ENCODE data around the gene LAMC2. TPM values are rescaled to one million over a fixed set of nuclear protein-coding genes. Genes with fewer than 3 reads are reported as not detected.

The LAMC2 gene
- total and polyA plus RNA-seq, 2 experiments from 2014 or later, result 1.9 to 2.7 TPM

GRCh38 chr1:183293876-183294275 is 107.8 kb downstream of the LAMC2 start:
- no peaks in the 10 kb centered on the region for H3K36me3 ChIP-seq (ENCODE audit: low read depth)
- peaks cover 13% of the 10 kb centered on the region for H3K4me1 ChIP-seq (ENCODE audit: insufficient read depth)
- 97 to 100% methylated on average over 1 of the region's 1 CpG for WGBS, 2 experiments (ENCODE audit: low coverage in 1 of 2, low lambda C conversion rate in 2 of 2, missing lambda C conversion rate in 2 of 2)
- no peaks in the 10 kb centered on the region for H4K20me1 ChIP-seq (ENCODE audit: insufficient read depth)
- H3K9ac ChIP-seq, result no peak overlapping the region
- 0 out of 2 replicates have a peak, but pooled peaks cover 3% of the 10 kb centered on the region for H3F3A ChIP-seq (ENCODE audit: insufficient read depth)
- no peak overlapping the region for H3K27ac ChIP-seq
- no peak overlapping the region for H3K4me2 ChIP-seq (ENCODE audit: unreplicated experiment)
- no peak for TF ChIP-seq EZH2 (IDR thresholded peaks at IDR 0.05; ENCODE audit: insufficient read depth, poor library complexity, severe bottlenecking)
- H3K4me3 ChIP-seq, result no peak overlapping the region
- no peaks in the 10 kb centered on the region for H3K27me3 ChIP-seq (replicated peaks; ENCODE audit: insufficient read depth)
- no peak for DNase-seq
- no peak overlapping the region for H2AFZ ChIP-seq
- in situ Hi-C loops (cut with MboI), result no loop called here
- no peaks in the 10 kb centered on the region for H3K79me2 ChIP-seq (ENCODE audit: insufficient read depth)
- no peaks in the 10 kb centered on the region for H3K9me3 ChIP-seq (ENCODE audit: low read depth)
- no peaks in the 10 kb centered on the region for H3K9me2 ChIP-seq (ENCODE audit: insufficient read depth)

Other genes starting within 250 kb of the LAMC2 start
- gene SHCBP1L, start 233.1 kb upstream of the LAMC2 start, total RNA-seq (2014; rRNA removed; shearing (Covaris generic)), result not detected in 2 replicates
- not detected in 2 replicates for gene SHCBP1L, start 233.1 kb upstream of the LAMC2 start, polyA plus RNA-seq (2016; fragmentation: Nextera tagmentation; extraction: Ambion mirVana)
- gene LAMC1, start 162.8 kb upstream of the LAMC2 start, total RNA-seq (2014; rRNA removed; shearing (Covaris generic)), result 686 and 727 TPM in 2 replicates
- gene LAMC1, start 162.8 kb upstream of the LAMC2 start, polyA plus RNA-seq (2016; fragmentation: Nextera tagmentation; extraction: Ambion mirVana), result 176 and 185 TPM in 2 replicates
- 2.4 and 6.2 TPM in 2 replicates for gene NMNAT2, start 232.1 kb downstream of the LAMC2 start, total RNA-seq (2014; rRNA removed; shearing (Covaris generic))
- 3.6 and 4.2 TPM in 2 replicates for gene NMNAT2, start 232.1 kb downstream of the LAMC2 start, polyA plus RNA-seq (2016; fragmentation: Nextera tagmentation; extraction: Ambion mirVana)